Fibroblast of the aortic adventitia (primary cell): ENCODE results near the gene NUCB1. TPM values are rescaled to one million over a fixed set of nuclear protein-coding genes. Genes with fewer than 3 reads are reported as not detected.
A peak's percentile ranks its signal among the peaks of the same experiment; 100 is the strongest.

Source experiments
- DNase-seq: peaks from one replicate; pipeline ENCODE4 v3.0.0-alpha.2; 2010; ENCODE audit warnings: low read depth
- H3K4me3 ChIP-seq: 2 replicates; pipeline ENCODE4 v1.5.1; 2011; ENCODE audit warnings: low read depth, mild to moderate bottlenecking, control low read depth, low read length, moderate library complexity
- CTCF ChIP-seq: IDR thresholded peaks from 2 replicates; pipeline ENCODE4 v1.5.1; 2011; ENCODE audit warnings: mild to moderate bottlenecking, low read length, control low read depth, inconsistent platforms; ENCODE audit not compliant: insufficient read depth
- total RNA-seq: library from RNA; depleted of rRNA; stranded (reverse); fragments of >200 nt; gene quantifications from 2 replicates; pipeline ENCODE4 v1.2.3, GENCODE V29; 2012; ENCODE audit warnings: low replicate concordance

Gene NUCB1
- total RNA-seq, 1 donor: 267 TPM

DNA sequence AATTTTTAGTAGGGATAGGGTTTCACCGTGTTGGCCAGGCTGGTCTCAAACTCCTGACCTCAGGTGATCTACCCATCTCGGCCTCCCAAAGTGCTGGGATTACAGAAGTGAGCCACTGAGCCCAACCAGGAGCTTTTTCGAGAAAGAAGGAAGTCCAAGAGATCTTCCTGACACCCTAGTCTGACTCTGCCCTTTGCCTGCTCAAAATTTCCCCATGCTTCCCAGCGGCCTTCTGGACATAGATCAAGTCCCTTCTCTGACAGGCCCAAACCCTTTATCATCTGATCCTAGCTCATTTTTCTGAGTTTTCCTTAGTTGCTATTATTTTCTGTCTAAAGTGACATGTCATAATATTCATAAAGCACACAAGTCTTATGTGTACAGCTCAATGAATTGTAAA is 53.0 kb downstream of the NUCB1 start:
- H3K4me3 ChIP-seq: no peak overlapping the region
- no peak for DNase-seq
- TF ChIP-seq CTCF: no peak

GRCh38 chr19:48953990-48954594 is 54.0 kb downstream of the NUCB1 start:
- TF ChIP-seq CTCF: no peak
- H3K4me3 ChIP-seq: peak overlapping the region; percentile 60
- no peak for DNase-seq

GRCh38 chr19:48954595-48955307 is 54.6 kb downstream of the NUCB1 start, which contains the start of gene BAX:
Gene BAX, plus strand, starts transcription at chr19:48954875. Its CDS starts 54 bp downstream, at chr19:48954929.
- TF ChIP-seq CTCF: no peak
- DNase-seq: peak; percentile 96
- H3K4me3 ChIP-seq: peak within 1 kb of the TSS; percentile 92

DNA sequence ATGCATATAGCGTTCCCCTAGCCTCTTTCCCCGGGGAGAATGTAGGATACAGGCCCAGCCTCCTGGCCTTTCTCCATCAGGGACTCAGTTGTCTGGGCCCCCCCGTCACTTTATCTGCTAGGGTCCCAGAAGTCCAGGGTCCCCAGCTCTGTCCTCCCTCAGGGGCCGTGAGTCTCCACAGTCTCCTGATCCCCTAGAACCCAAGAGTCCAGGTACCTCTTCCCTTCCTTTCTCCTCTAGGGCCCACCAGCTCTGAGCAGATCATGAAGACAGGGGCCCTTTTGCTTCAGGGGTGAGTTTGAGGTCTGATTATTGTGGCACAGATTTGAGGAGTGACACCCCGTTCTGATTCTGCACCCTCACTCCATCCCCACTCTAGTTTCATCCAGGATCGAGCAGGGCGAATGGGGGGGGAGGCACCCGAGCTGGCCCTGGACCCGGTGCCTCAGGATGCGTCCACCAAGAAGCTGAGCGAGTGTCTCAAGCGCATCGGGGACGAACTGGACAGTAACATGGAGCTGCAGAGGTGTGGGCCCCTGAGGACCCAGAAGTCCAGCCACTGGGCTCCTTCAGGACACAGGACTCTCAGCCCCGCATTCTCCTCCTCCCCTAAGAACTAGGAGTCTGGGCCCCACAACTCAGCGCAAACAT is 55.3 kb downstream of the NUCB1 start:
- no peak for TF ChIP-seq CTCF
- H3K4me3 ChIP-seq: peak overlapping the region; percentile 92
- no peak for DNase-seq

DNA sequence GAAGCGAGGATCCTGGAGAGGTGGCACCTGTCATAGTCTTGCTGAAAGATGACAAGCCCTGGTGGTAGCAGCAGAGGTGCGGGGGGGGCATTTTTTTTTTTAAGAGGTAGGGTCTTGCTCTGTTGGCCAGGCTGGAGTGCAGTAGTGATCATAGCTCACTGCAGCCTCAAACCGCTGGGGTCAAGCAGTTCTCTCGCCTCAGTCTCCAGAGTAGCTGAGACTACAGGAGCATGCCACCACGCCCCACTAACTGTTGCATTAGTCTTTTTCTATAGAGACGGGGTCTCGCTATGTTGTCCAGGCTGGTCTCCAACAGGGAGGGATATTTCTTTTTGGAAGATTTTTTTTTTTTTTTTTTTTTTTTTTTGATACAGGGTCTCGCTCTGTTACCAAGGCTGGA is 57.9 kb downstream of the NUCB1 start:
- no peak for TF ChIP-seq CTCF
- no peak for DNase-seq
- no peak overlapping the region for H3K4me3 ChIP-seq

GRCh38 chr19:48959341-48960239 is 59.5 kb downstream of the NUCB1 start:
- TF ChIP-seq CTCF: no peak
- no peak for DNase-seq
- H3K4me3 ChIP-seq: no peak overlapping the region
